CD14-positive monocyte (primary cell): ENCODE data around the gene CTU2. TPM values are rescaled to one million over a fixed set of nuclear protein-coding genes. Genes with fewer than 3 reads are reported as not detected.
A peak's percentile ranks its signal among the peaks of the same experiment; 100 is the strongest.

Source experiments
- DNase-seq, 3 donors: peaks; one replicate each; pipeline ENCODE4 v3.0.0-alpha.2; 2011 to 2022
- H2AFZ ChIP-seq: 2 replicates; pipeline ENCODE4 v1.6.0; 2012; ENCODE audit warnings: mild to moderate bottlenecking, low read depth, low read length, inconsistent platforms; ENCODE audit not compliant: insufficient read depth, poor library complexity, severe bottlenecking
- H3K27ac ChIP-seq, 2 donors: 1 replicate in 1 of 2; 2 replicates in 1 of 2; pipeline ENCODE4 v1.5.1; 2012 to 2013; ENCODE audit warnings: low read length in 2 of 2, control low read depth in 1 of 2, inconsistent platforms in 1 of 2, low read depth in 1 of 2, mild to moderate bottlenecking in 1 of 2
- H3K27me3 ChIP-seq, 2 donors: one replicate each; pipeline versions ENCODE4 v1.6.0 to v1.6.1; 2011 to 2013; ENCODE audit warnings: low read length in 2 of 2; ENCODE audit not compliant: control insufficient read depth in 2 of 2, insufficient read depth in 2 of 2
- H3K36me3 ChIP-seq, 2 donors: replicated peaks in 1 of 2; 1 replicate in 1 of 2; 2 replicates in 1 of 2; pipeline versions ENCODE4 v1.5.1 to v1.6.1; 2012 to 2013; ENCODE audit warnings: low read length in 2 of 2, control low read depth in 1 of 2, inconsistent platforms in 1 of 2, mild to moderate bottlenecking in 1 of 2; ENCODE audit not compliant: insufficient read depth in 2 of 2, control insufficient read depth in 1 of 2
- H3K4me1 ChIP-seq, 2 donors: 1 replicate in 1 of 2; 2 replicates in 1 of 2; pipeline versions ENCODE4 v1.5.1 to v1.6.1; 2012 to 2013; ENCODE audit warnings: low read length in 2 of 2, control low read depth in 1 of 2, inconsistent platforms in 1 of 2, mild to moderate bottlenecking in 1 of 2, moderate library complexity in 1 of 2; ENCODE audit not compliant: insufficient read depth in 2 of 2, control insufficient read depth in 1 of 2
- H3K4me2 ChIP-seq: replicated peaks from 2 replicates; pipeline ENCODE3; 2012; ENCODE audit warnings: low read length, moderate library complexity, mild to moderate bottlenecking; ENCODE audit not compliant: poor library complexity, severe bottlenecking; ENCODE audit errors: extremely low read depth
- H3K4me3 ChIP-seq, 3 experiments: fragments of 200-600 bp in 1 of 3; sonication (generic) in 1 of 3; replicated peaks in 1 of 3; 1 replicate in 2 of 3; 2 replicates in 1 of 3; pipeline ENCODE4 v1.5.1; 2011 to 2013; ENCODE audit warnings: low read length in 3 of 3, mild to moderate bottlenecking in 3 of 3, control low read depth in 2 of 3, low read depth in 2 of 3, inconsistent platforms in 1 of 3, moderate library complexity in 1 of 3
- H3K79me2 ChIP-seq: 2 replicates; pipeline ENCODE4 v1.6.0; 2012; ENCODE audit warnings: mild to moderate bottlenecking, control low read depth, inconsistent platforms, low read length, moderate library complexity; ENCODE audit not compliant: insufficient read depth
- H3K9ac ChIP-seq: 2 replicates; pipeline ENCODE4 v1.6.0; 2017; ENCODE audit warnings: low read length, mild to moderate bottlenecking; ENCODE audit not compliant: insufficient read depth, poor library complexity, severe bottlenecking
- H3K9me3 ChIP-seq, 2 donors: replicated peaks in 1 of 2; 1 replicate in 1 of 2; 2 replicates in 1 of 2; pipeline versions ENCODE4 v1.5.1 to v1.6.1; 2012 to 2013; ENCODE audit warnings: low read length in 2 of 2, control low read depth in 1 of 2; ENCODE audit not compliant: control insufficient read depth in 1 of 2, insufficient read depth in 1 of 2
- H4K20me1 ChIP-seq: 2 replicates; pipeline ENCODE4 v1.6.0; 2012; ENCODE audit warnings: mild to moderate bottlenecking, low read length, control low read depth, moderate library complexity; ENCODE audit not compliant: insufficient read depth
- H3K27ac Mint-ChIP-seq, 7 donors: one replicate each; pipeline ENCODE4 v1.8.0; 2020; ENCODE audit warnings: mild to moderate bottlenecking in 7 of 7, mixed read lengths in 7 of 7, moderate library complexity in 6 of 7, inconsistent platforms in 2 of 7
- H3K27me3 Mint-ChIP-seq, 3 donors: one replicate each; pipeline ENCODE4 v1.8.0; 2021 to 2022; ENCODE audit warnings: low read depth in 3 of 3, mild to moderate bottlenecking in 3 of 3, mixed read lengths in 3 of 3, moderate library complexity in 3 of 3, inconsistent platforms in 1 of 3
- H3K36me3 Mint-ChIP-seq, 2 donors: one replicate each; pipeline ENCODE4 v1.8.0; 2020; ENCODE audit warnings: mixed read lengths in 2 of 2, inconsistent platforms in 1 of 2, mild to moderate bottlenecking in 1 of 2
- H3K4me1 Mint-ChIP-seq: one replicate; pipeline ENCODE4 v1.8.0; 2020; ENCODE audit warnings: mild to moderate bottlenecking, mixed read lengths
- H3K4me3 Mint-ChIP-seq, 2 donors: one replicate each; pipeline ENCODE4 v1.8.0; 2020; ENCODE audit warnings: mild to moderate bottlenecking in 2 of 2, mixed read lengths in 2 of 2, moderate library complexity in 1 of 2
- H3K9me3 Mint-ChIP-seq, 7 donors: one replicate each; pipeline ENCODE4 v1.8.0; 2020 to 2022; ENCODE audit warnings: mixed read lengths in 7 of 7, mild to moderate bottlenecking in 6 of 7, moderate library complexity in 6 of 7, inconsistent platforms in 2 of 7
- WGBS: methylation state at CpG from one replicate; pipeline ENCODE4 v1.1.5; 2013; ENCODE audit warnings: missing lambda C conversion rate; ENCODE audit not compliant: insufficient coverage; 5-methylcytosine and 5-hydroxymethylcytosine counted together
- intact Hi-C, 2 donors: fragments of 100-400 bp; cut with micrococcal nuclease; formaldehyde crosslinking; loops; one replicate each; pipeline versions ENCODE4 v1.15.0 to v1.15.1; 2023
- polyA plus RNA-seq, 3 donors: library from polyadenylated mRNA; depleted of rRNA in 1 of 3; unstranded in 2 of 3; stranded (reverse) in 1 of 3; fragments of 300-500 nt in 2 of 3; fragments of >200 nt in 1 of 3; fragmentation: Illumina TruSeq in 2 of 3; gene quantifications; 1 replicate in 2 of 3; 2 replicates in 1 of 3; pipeline ENCODE4 v1.2.3, GENCODE V29; 2012 to 2021
- TF ChIP-seq, protein P1 (sequence below): fragments of 200-600 bp; IDR thresholded peaks from one replicate; pipeline ENCODE4 v1.8.0; 2022; ENCODE audit warnings: antibody characterized with exemption, mild to moderate bottlenecking

Gene CTU2
- polyA plus RNA-seq, 3 donors: 5.9 to 10.3 (median 7.5) TPM

DNA sequence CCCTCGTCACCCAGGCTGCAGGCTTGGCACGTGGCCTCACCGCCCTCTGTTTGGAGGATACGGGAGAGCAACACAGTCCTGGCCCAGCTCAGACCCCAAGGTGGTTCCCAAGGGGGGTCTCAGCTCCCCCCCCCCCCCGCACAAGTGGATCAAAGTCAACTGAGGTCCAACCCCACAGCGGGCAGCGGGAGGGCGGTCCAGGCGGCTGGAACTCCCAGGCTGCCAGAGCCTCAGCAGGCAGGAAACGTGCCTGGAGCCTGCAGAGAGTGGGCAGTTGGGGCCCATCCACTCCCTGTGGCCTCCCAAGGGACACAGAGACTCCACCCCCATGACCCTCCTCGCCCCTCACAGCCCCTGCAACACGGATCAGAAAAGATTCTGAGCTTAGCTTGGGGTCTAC lies 42.1 kb downstream of the CTU2 start:
- H3K36me3 Mint-ChIP-seq: peaks cover 10 to 49% of the 10 kb centered on the region in 2 donors
- TF ChIP-seq, protein P1, sequence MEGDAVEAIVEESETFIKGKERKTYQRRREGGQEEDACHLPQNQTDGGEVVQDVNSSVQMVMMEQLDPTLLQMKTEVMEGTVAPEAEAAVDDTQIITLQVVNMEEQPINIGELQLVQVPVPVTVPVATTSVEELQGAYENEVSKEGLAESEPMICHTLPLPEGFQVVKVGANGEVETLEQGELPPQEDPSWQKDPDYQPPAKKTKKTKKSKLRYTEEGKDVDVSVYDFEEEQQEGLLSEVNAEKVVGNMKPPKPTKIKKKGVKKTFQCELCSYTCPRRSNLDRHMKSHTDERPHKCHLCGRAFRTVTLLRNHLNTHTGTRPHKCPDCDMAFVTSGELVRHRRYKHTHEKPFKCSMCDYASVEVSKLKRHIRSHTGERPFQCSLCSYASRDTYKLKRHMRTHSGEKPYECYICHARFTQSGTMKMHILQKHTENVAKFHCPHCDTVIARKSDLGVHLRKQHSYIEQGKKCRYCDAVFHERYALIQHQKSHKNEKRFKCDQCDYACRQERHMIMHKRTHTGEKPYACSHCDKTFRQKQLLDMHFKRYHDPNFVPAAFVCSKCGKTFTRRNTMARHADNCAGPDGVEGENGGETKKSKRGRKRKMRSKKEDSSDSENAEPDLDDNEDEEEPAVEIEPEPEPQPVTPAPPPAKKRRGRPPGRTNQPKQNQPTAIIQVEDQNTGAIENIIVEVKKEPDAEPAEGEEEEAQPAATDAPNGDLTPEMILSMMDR: no peak
- Histone ChIP-seq H3K4me2 (no peak overlapping the region), H3K27ac (no peak overlapping the region), H3K27me3 (no peaks in the 10 kb centered on the region), H2AFZ (no peak overlapping the region), H3K36me3 (peaks cover 14 to 38% of the 10 kb centered on the region in 2 donors), H3K9me3 (no peaks in the 10 kb centered on the region), H3K4me3 (no peak overlapping the region), H3K79me2 (peaks cover 78% of the 10 kb centered on the region), H3K9ac (no peak overlapping the region), H3K4me1 (peaks cover 15 to 21% of the 10 kb centered on the region in 2 donors), H4K20me1 (peaks cover 96% of the 10 kb centered on the region)
- H3K27ac Mint-ChIP-seq: peak overlapping the region in 2 of 7 donors; percentile 43 to 70
- peaks cover 35% of the 10 kb centered on the region for H3K4me1 Mint-ChIP-seq
- 94% methylated on average over 9 of the region's 12 CpGs for WGBS
- H3K4me3 Mint-ChIP-seq: no peak overlapping the region
- DNase-seq: no peak
- peaks cover 0 to 1% (median 0%) of the 10 kb centered on the region in 3 donors for H3K27me3 Mint-ChIP-seq
- no peaks in the 10 kb centered on the region for H3K9me3 Mint-ChIP-seq
- intact Hi-C loops: no loop called here

DNA sequence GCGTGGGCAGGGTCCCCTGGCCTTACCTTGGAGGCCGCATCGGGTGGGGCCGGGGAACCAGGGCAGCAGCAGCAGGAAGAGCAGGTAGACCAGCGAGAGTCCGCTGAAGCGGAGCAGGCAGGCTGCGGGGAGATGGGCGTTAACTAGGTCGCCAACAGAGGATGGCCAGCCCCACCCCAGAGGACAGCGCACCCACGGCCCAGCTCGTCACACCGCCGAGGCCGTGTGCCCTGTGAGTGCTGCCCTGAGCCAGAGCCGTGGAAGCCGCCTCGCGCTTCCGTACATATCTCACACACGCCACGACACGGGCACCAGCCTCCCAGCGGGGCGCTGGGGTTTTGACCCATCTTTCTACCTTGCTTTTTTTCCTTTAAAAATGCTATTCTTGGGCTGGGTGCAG lies 43.1 kb downstream of the CTU2 start:
- Mint-ChIP-seq H3K36me3 (peaks cover 12 to 50% of the 10 kb centered on the region in 2 donors), H3K27me3 (peaks cover 0 to 3% (median 2%) of the 10 kb centered on the region in 3 donors), H3K9me3 (peaks cover 0 to 1% (median 0%) of the 10 kb centered on the region in 7 donors), H3K4me3 (no peak overlapping the region), H3K27ac (peak overlapping the region in 1 of 7 donors; percentile 12), H3K4me1 (peaks cover 33% of the 10 kb centered on the region)
- no peak for DNase-seq
- Histone ChIP-seq H4K20me1 (peaks cover 96% of the 10 kb centered on the region), H3K9ac (no peak overlapping the region), H3K27me3 (no peaks in the 10 kb centered on the region), H3K36me3 (peaks cover 16 to 44% of the 10 kb centered on the region in 2 donors), H3K4me2 (no peak overlapping the region), H2AFZ (no peak overlapping the region), H3K4me1 (peaks cover 15 to 16% of the 10 kb centered on the region in 2 donors), H3K79me2 (peaks cover 78% of the 10 kb centered on the region), H3K9me3 (no peaks in the 10 kb centered on the region), H3K4me3 (no peak overlapping the region), H3K27ac (no peak overlapping the region)
- TF ChIP-seq, protein P1: no peak
- 96% methylated on average over 22 of the region's 26 CpGs for WGBS
- intact Hi-C loops: no loop called here
